Keratinocyte (primary cell): ENCODE data around the gene TRIM56. TPM values are rescaled to one million over a fixed set of nuclear protein-coding genes. Genes with fewer than 3 reads are reported as not detected.

Experiments
- DNase-seq: peaks from one replicate; pipeline ENCODE4 v3.0.0-alpha.2; 2011; ENCODE audit warnings: low read depth, missing footprints, low spot score
- FAIRE-seq: peaks from 2 replicates; lab custom pipeline; 2011; peaks lifted over from hg19 to GRCh38; lab: Jason Lieb, UNC
- H2AFZ ChIP-seq: 2 replicates; pipeline ENCODE4 v1.6.0; 2012; ENCODE audit warnings: low read length, control low read depth, inconsistent platforms; ENCODE audit not compliant: control insufficient read depth
- H3K27ac ChIP-seq: 2 replicates; pipeline ENCODE4 v1.5.1; 2011; ENCODE audit warnings: low read length; ENCODE audit not compliant: control insufficient read depth, insufficient read depth
- H3K27me3 ChIP-seq: 3 replicates; pipeline ENCODE4 v1.6.0; 2011; ENCODE audit warnings: low read length; ENCODE audit not compliant: control insufficient read depth, insufficient read depth; ENCODE audit errors: extremely low read depth
- H3K36me3 ChIP-seq, 2 experiments: 2 replicates in 1 of 2; 3 replicates in 1 of 2; pipeline ENCODE4 v1.5.1; 2011; ENCODE audit warnings: low read length in 2 of 2, mild to moderate bottlenecking in 1 of 2; ENCODE audit not compliant: control insufficient read depth in 2 of 2, insufficient read depth in 2 of 2; ENCODE audit errors: extremely low read depth in 1 of 2
- H3K4me1 ChIP-seq: 3 replicates; pipeline ENCODE4 v1.5.1; 2011; ENCODE audit warnings: low read length; ENCODE audit not compliant: control insufficient read depth, insufficient read depth; ENCODE audit errors: extremely low read depth
- H3K4me2 ChIP-seq: 3 replicates; pipeline ENCODE4 v1.6.0; 2011; ENCODE audit warnings: low read depth, low read length; ENCODE audit not compliant: control insufficient read depth, insufficient read depth; ENCODE audit errors: extremely low read depth
- H3K4me3 ChIP-seq, 3 experiments: fragments of 200-600 bp in 1 of 3; sonication (generic) in 1 of 3; 2 replicates in 2 of 3; 3 replicates in 1 of 3; pipeline ENCODE4 v1.5.1; 2011 to 2016; ENCODE audit warnings: low read length in 3 of 3, mild to moderate bottlenecking in 3 of 3, control low read depth in 2 of 3, inconsistent platforms in 1 of 3, low read depth in 1 of 3, mixed read lengths in 1 of 3, mixed run types in 1 of 3, moderate library complexity in 1 of 3; ENCODE audit not compliant: control insufficient read depth in 2 of 3, insufficient read depth in 2 of 3; ENCODE audit errors: extremely low read depth in 1 of 3
- H3K79me2 ChIP-seq: 2 replicates; pipeline ENCODE4 v1.6.0; 2012; ENCODE audit warnings: low read length; ENCODE audit not compliant: control insufficient read depth, insufficient read depth
- H3K9ac ChIP-seq: 3 replicates; pipeline ENCODE4 v1.6.0; 2011; ENCODE audit warnings: low read length; ENCODE audit not compliant: control insufficient read depth, insufficient read depth; ENCODE audit errors: extremely low read depth
- H3K9me1 ChIP-seq: 3 replicates; pipeline ENCODE4 v1.6.0; 2011; ENCODE audit warnings: low read length; ENCODE audit not compliant: control insufficient read depth, insufficient read depth; ENCODE audit errors: extremely low read depth
- H3K9me3 ChIP-seq: 2 replicates; pipeline ENCODE4 v1.5.1; 2012; ENCODE audit warnings: low read depth, low read length; ENCODE audit not compliant: control insufficient read depth
- H4K20me1 ChIP-seq: 3 replicates; pipeline ENCODE4 v1.6.0; 2011; ENCODE audit warnings: low read length; ENCODE audit not compliant: control insufficient read depth, insufficient read depth; ENCODE audit errors: extremely low read depth
- CTCF ChIP-seq, 3 experiments: IDR thresholded peaks in 1 of 3; conservative IDR thresholded peaks in 1 of 3; optimal IDR thresholded peaks in 1 of 3; 2 replicates in 2 of 3; 3 replicates in 1 of 3; pipeline versions ENCODE3 to v1.5.1; 2011; ENCODE audit warnings: low read length in 3 of 3, mild to moderate bottlenecking in 3 of 3, moderate library complexity in 2 of 3, control low read depth in 1 of 3, inconsistent platforms in 1 of 3; ENCODE audit not compliant: insufficient read depth in 2 of 3; ENCODE audit errors: extremely low read depth in 1 of 3
- EZH2 ChIP-seq: IDR thresholded peaks from one replicate; pipeline ENCODE4 v1.6.1; 2012; ENCODE audit warnings: inconsistent platforms, mild to moderate bottlenecking, low read length, moderate library complexity
- dilution Hi-C: fragments of 300-500 bp; cut with MboI; formaldehyde crosslinking; loops from one replicate; pipeline ENCODE4 v1.7.0; 2020; ENCODE audit warnings: low sequenced_read_pairs; ENCODE audit not compliant: extremely low pct_ligation_motif_present
- polyA plus RNA-seq, 5 experiments: library from polyadenylated mRNA; depleted of rRNA in 3 of 5; stranded (reverse) in 3 of 5; stranded (forward) in 1 of 5; unstranded in 1 of 5; fragments of >200 nt; gene quantifications; 1 replicate in 1 of 5; 2 replicates in 3 of 5; 3 replicates in 1 of 5; pipeline versions ENCODE4 v1.2.1 to v1.2.3, GENCODE V29; 2011 to 2012; ENCODE audit warnings: missing spikeins in 2 of 5, low read depth in 1 of 5, low replicate concordance in 1 of 5

TRIM56 gene
- polyA plus RNA-seq, 1 donor (not counting 4 experiments of a cell fraction or from before 2014, with no cell fraction given): 3.6 TPM

DNA sequence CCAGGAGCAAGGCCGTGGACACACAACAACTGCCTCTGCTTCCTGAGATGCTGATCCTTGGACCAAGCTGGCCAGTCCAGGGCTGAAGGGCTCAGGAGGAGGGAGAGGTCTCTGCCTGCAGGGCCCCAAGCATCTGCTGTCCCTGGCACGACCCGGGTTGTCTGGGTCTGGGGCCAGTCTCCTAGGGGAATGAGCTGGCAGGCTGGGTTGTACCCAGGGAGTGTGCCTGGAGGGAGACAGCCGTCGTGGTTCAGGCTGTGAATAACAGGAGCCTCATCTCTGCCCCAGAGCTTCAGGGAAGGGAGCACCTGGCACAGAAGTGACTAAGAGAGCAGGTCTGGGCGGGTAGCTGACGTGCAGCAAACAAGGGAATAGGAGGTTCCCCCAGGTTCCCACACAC, 23.7 kb downstream of the TRIM56 start:
- TF ChIP-seq EZH2: no peak
- dilution Hi-C loops: no loop called here
- H3K9ac ChIP-seq: peak overlapping the region; percentile 75
- H3K4me1 ChIP-seq: peaks cover 29% of the 10 kb centered on the region
- no peaks in the 10 kb centered on the region for H3K79me2 ChIP-seq
- H3K9me3 ChIP-seq: no peaks in the 10 kb centered on the region
- no peaks in the 10 kb centered on the region for H3K36me3 ChIP-seq
- DNase-seq (no peak), FAIRE-seq (peak; percentile 92)
- no peaks in the 10 kb centered on the region for H3K9me1 ChIP-seq
- H2AFZ ChIP-seq: no peak overlapping the region
- no peaks in the 10 kb centered on the region for H3K27me3 ChIP-seq
- no peak overlapping the region for H3K4me3 ChIP-seq
- no peaks in the 10 kb centered on the region for H4K20me1 ChIP-seq
- peak overlapping the region; percentile 58 for H3K4me2 ChIP-seq
- H3K27ac ChIP-seq: peak overlapping the region; percentile 93

DNA sequence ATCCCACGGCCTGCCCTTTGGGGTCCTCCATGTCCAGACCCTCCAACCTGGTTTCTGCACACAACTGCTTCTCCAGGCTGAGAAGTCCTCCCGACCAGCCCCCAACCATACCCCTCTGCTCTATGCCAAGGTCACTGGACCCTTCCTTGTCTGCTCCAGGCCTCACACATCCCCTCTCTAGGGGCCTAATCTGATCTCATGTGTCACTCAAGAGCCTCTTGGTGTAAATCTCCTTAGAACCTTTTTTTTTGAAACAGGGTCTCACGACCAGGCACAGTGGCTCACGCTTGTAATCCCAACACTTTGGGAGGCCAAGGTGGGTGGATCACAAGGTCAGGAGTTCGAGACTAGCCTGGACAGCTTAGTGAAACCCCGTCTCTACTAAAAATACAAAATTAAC, 24.1 kb downstream of the TRIM56 start:
- H3K9me1 ChIP-seq: no peaks in the 10 kb centered on the region
- peak overlapping the region; percentile 75 for H3K9ac ChIP-seq
- H3K4me2 ChIP-seq: peak overlapping the region; percentile 58
- H3K27ac ChIP-seq: peak overlapping the region; percentile 93
- no peaks in the 10 kb centered on the region for H3K9me3 ChIP-seq
- dilution Hi-C loops: no loop called here
- FAIRE-seq: no peak
- H4K20me1 ChIP-seq: no peaks in the 10 kb centered on the region
- peaks cover 29% of the 10 kb centered on the region for H3K4me1 ChIP-seq
- H3K36me3 ChIP-seq: no peaks in the 10 kb centered on the region
- H3K79me2 ChIP-seq: no peaks in the 10 kb centered on the region
- no peak overlapping the region for H3K4me3 ChIP-seq
- TF ChIP-seq EZH2 (no peak), CTCF (optimal IDR thresholded peaks at IDR 0.05 in 1 of 3, IDR thresholded peaks at IDR 0.05 in 1 of 3, conservative IDR thresholded peaks at IDR 0.05 in 1 of 3; ENCODE audit: extremely low read depth in 1 of 3, insufficient read depth in 2 of 3, low read length in 3 of 3) (no peak)
- no peaks in the 10 kb centered on the region for H3K27me3 ChIP-seq
- peak overlapping the region; percentile 5 for H2AFZ ChIP-seq
- no peak for DNase-seq

- Histone ChIP-seq H2AFZ (no peak overlapping the region), H3K9me1 (no peaks in the 10 kb centered on the region), H3K79me2 (no peaks in the 10 kb centered on the region), H4K20me1 (no peaks in the 10 kb centered on the region), H3K36me3 (no peaks in the 10 kb centered on the region), H3K27me3 (no peaks in the 10 kb centered on the region), H3K9ac (no peak overlapping the region), H3K4me1 (peaks cover 28% of the 10 kb centered on the region), H3K27ac (no peak overlapping the region), H3K4me3 (no peak overlapping the region), H3K9me3 (no peaks in the 10 kb centered on the region), H3K4me2 (no peak overlapping the region)
- dilution Hi-C loops: no loop called here
- FAIRE-seq (no peak), DNase-seq (no peak)
- TF ChIP-seq EZH2: no peak
- TF ChIP-seq CTCF (optimal IDR thresholded peaks at IDR 0.05 in 1 of 3, IDR thresholded peaks at IDR 0.05 in 1 of 3, conservative IDR thresholded peaks at IDR 0.05 in 1 of 3; ENCODE audit: extremely low read depth in 1 of 3, insufficient read depth in 2 of 3, low read length in 3 of 3): no peak
Observed at GRCh38 chr7:101111261-101111660, 26.0 kb downstream of the TRIM56 start.
